DND-41 (cell line): ENCODE data around the gene HMCN1.

Experiments
- ATAC-seq: fragments of 200-7000 bp; cut with Tn5 transposase; 3 replicates; pipeline ENCODE4 v1.9.1; 2021; ENCODE audit warnings: low read depth; ENCODE audit not compliant: insufficient read depth
- DNase-seq: peaks from one replicate; pipeline ENCODE4 v3.0.0-alpha.2; 2020
- H2AFZ ChIP-seq: 2 replicates; pipeline ENCODE4 v1.6.0; 2012; ENCODE audit warnings: low read depth, low read length
- H3K27ac ChIP-seq: 2 replicates; pipeline ENCODE4 v1.5.1; 2012; ENCODE audit warnings: low read length, inconsistent platforms
- H3K27me3 ChIP-seq: fragments of 200-600 bp; sonication (generic); 2 replicates; pipeline ENCODE4 v1.6.0; 2012; ENCODE audit warnings: low read length, mild to moderate bottlenecking, inconsistent platforms; ENCODE audit not compliant: insufficient read depth, poor library complexity
- H3K36me3 ChIP-seq: 2 replicates; pipeline ENCODE4 v1.5.1; 2012; ENCODE audit warnings: low read length, inconsistent platforms; ENCODE audit not compliant: insufficient read depth
- H3K4me1 ChIP-seq: 2 replicates; pipeline ENCODE4 v1.5.1; 2012; ENCODE audit warnings: mild to moderate bottlenecking, low read length; ENCODE audit not compliant: insufficient read depth
- H3K4me2 ChIP-seq: 2 replicates; pipeline ENCODE4 v1.6.0; 2012; ENCODE audit warnings: mild to moderate bottlenecking, moderate library complexity, low read length, inconsistent platforms; ENCODE audit not compliant: insufficient read depth
- H3K4me3 ChIP-seq, 2 experiments: fragments of 200-600 bp in 1 of 2; shearing (Covaris generic) in 1 of 2; 2 replicates each; pipeline ENCODE4 v1.5.1; 2012 to 2016; ENCODE audit warnings: inconsistent platforms in 2 of 2, low read length in 2 of 2, mild to moderate bottlenecking in 2 of 2, low read depth in 1 of 2, moderate library complexity in 1 of 2
- H3K79me2 ChIP-seq: 2 replicates; pipeline ENCODE4 v1.6.0; 2012; ENCODE audit warnings: low read length, inconsistent platforms; ENCODE audit not compliant: insufficient read depth
- H3K9ac ChIP-seq: 2 replicates; pipeline ENCODE4 v1.6.0; 2012; ENCODE audit warnings: low read depth, mild to moderate bottlenecking, inconsistent platforms, low read length, moderate library complexity
- H3K9me3 ChIP-seq: 2 replicates; pipeline ENCODE4 v1.5.1; 2012; ENCODE audit warnings: low read length, moderate library complexity, mild to moderate bottlenecking, inconsistent platforms; ENCODE audit not compliant: insufficient read depth, severe bottlenecking
- H4K20me1 ChIP-seq: 2 replicates; pipeline ENCODE4 v1.6.0; 2012; ENCODE audit warnings: low read length; ENCODE audit not compliant: insufficient read depth
- CTCF ChIP-seq: IDR thresholded peaks from 2 replicates; pipeline ENCODE4 v1.5.1; 2012; ENCODE audit warnings: borderline replicate concordance, low read length, moderate library complexity, mild to moderate bottlenecking; ENCODE audit not compliant: poor library complexity, severe bottlenecking; ENCODE audit errors: extremely low read depth
- EZH2 ChIP-seq: IDR thresholded peaks from 3 replicates; pipeline ENCODE4 v1.6.1; 2012; ENCODE audit warnings: borderline replicate concordance, low read depth, mild to moderate bottlenecking, moderate library complexity, low read length, inconsistent platforms; ENCODE audit not compliant: severe bottlenecking

The HMCN1 gene

GRCh38 chr1:186055846-186056245 is 321.7 kb downstream of the HMCN1 start:
- no peak for DNase-seq
- Histone ChIP-seq H3K79me2 (no peaks in the 10 kb centered on the region), H3K4me3 (no peak overlapping the region), H4K20me1 (no peaks in the 10 kb centered on the region), H3K4me2 (no peak overlapping the region), H3K9me3 (no peaks in the 10 kb centered on the region), H3K27me3 (no peaks in the 10 kb centered on the region), H3K27ac (no peak overlapping the region), H3K9ac (no peak overlapping the region), H2AFZ (no peak overlapping the region), H3K4me1 (no peaks in the 10 kb centered on the region), H3K36me3 (no peaks in the 10 kb centered on the region)
- no peak for TF ChIP-seq CTCF
- TF ChIP-seq EZH2: no peak
- ATAC-seq: no peak

- H3K4me2 ChIP-seq: no peak overlapping the region
- H3K4me1 ChIP-seq: no peaks in the 10 kb centered on the region
- no peak overlapping the region for H2AFZ ChIP-seq
- TF ChIP-seq EZH2: no peak
- no peak for TF ChIP-seq CTCF
- ATAC-seq: no peak
- H3K79me2 ChIP-seq: no peaks in the 10 kb centered on the region
- H4K20me1 ChIP-seq: no peaks in the 10 kb centered on the region
- no peaks in the 10 kb centered on the region for H3K9me3 ChIP-seq
- H3K4me3 ChIP-seq: no peak overlapping the region
- H3K9ac ChIP-seq: no peak overlapping the region
- DNase-seq: no peak
- no peaks in the 10 kb centered on the region for H3K36me3 ChIP-seq
- no peak overlapping the region for H3K27ac ChIP-seq
- no peaks in the 10 kb centered on the region for H3K27me3 ChIP-seq
Observed at GRCh38 chr1:186057086-186057485, 322.9 kb downstream of the HMCN1 start.

GRCh38 chr1:186059311-186059710 is 325.1 kb downstream of the HMCN1 start:
- H3K36me3 ChIP-seq: no peaks in the 10 kb centered on the region
- no peaks in the 10 kb centered on the region for H3K4me1 ChIP-seq
- no peaks in the 10 kb centered on the region for H3K27me3 ChIP-seq
- no peaks in the 10 kb centered on the region for H3K79me2 ChIP-seq
- H3K4me2 ChIP-seq: no peak overlapping the region
- DNase-seq: no peak
- H3K4me3 ChIP-seq: no peak overlapping the region
- no peaks in the 10 kb centered on the region for H4K20me1 ChIP-seq
- H3K9me3 ChIP-seq: no peaks in the 10 kb centered on the region
- H3K9ac ChIP-seq: no peak overlapping the region
- H3K27ac ChIP-seq: no peak overlapping the region
- TF ChIP-seq EZH2 (no peak), CTCF (no peak)
- no peak overlapping the region for H2AFZ ChIP-seq
- ATAC-seq: no peak

- Histone ChIP-seq H2AFZ (no peak overlapping the region), H3K4me3 (no peak overlapping the region), H3K4me2 (no peak overlapping the region), H3K79me2 (no peaks in the 10 kb centered on the region), H3K27me3 (no peaks in the 10 kb centered on the region), H3K9me3 (no peaks in the 10 kb centered on the region), H4K20me1 (no peaks in the 10 kb centered on the region), H3K9ac (no peak overlapping the region), H3K36me3 (no peaks in the 10 kb centered on the region), H3K27ac (no peak overlapping the region), H3K4me1 (no peaks in the 10 kb centered on the region)
- no peak for TF ChIP-seq CTCF
- DNase-seq (no peak), ATAC-seq (no peak)
Observed at GRCh38 chr1:186059752-186060151, 325.6 kb downstream of the HMCN1 start.
